Posterior cingulate gyrus (tissue), 11 donors: ENCODE results near the gene KRT74.

ENCODE experiments used
- DNase-seq, 10 donors: peaks; one replicate each; pipeline versions ENCODE4 v3.0.0 to v3.0.0-alpha.2; 2020 to 2021; ENCODE audit warnings: mixed read lengths in 3 of 10
- intact Hi-C: fragments of 100-400 bp; cut with DNase I; formaldehyde crosslinking; loops from one replicate; pipeline ENCODE4 v1.15.1; 2023

The KRT74 gene

DNA sequence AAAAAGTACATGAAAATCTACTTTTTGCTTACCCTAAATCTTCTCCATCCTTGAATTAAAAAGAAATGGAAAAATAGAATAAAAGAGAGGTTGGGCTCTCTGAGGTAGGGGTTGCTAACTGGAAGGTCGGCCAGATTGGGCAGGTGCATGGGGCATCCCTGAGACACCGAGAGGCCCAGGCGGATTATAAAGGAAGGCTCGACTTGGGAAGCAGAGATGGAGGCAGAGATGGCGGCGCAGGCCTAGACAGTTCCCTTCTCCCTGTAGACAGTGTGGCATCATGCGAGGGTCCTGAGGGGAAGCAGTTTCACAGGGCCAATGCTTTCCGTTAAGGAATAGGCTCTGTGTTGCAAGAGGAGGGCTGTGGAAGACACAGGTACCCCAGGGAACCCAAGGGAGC lies 3.7 kb upstream of the KRT74 start:
- intact Hi-C loops: no loop called here
- DNase-seq: peak in 1 of 10 donors; percentile 52

DNA sequence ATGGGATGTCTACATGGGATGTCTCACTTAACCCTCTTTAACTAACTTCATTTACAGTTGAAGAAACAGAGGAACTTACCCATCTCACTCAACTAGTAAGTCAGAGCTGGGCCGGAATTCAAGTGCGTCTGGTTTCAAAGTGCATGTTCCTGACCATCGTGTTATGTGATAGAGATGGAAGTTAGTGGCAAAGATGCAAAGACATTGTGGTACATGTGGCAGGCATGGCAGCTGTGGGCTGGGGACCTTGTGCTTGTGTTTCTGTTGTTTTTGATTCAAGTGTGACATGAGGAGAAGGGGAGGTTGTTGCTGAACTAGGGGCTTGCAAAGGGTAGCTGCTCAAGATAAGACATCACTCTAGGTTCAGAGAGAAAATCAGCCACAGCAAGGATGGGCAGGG lies 2.3 kb upstream of the KRT74 start:
- intact Hi-C loops: no loop called here
- no peak for DNase-seq

DNA sequence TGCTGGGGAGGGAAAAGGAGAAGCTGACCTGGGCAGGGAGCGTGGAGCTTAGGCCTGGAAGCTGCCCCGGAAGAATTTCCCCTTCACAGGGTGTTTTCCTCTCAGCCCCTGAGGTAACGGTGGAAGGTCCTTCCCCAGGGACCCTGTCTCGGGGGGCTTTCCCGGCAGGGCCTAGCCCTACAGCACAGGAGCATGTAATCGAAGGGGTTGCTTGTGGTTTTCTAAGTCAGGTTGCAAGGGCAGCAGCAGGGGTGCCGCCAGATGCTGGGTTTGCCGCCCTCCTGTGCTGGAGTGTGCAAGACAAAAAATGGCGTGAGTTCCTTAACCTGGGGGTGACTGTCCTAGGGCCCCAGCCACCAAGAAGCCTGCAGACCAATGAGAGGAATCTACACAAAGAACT lies 1.6 kb upstream of the KRT74 start:
- intact Hi-C loops: no loop called here
- peak in 1 of 10 donors; percentile 52 for DNase-seq

DNA sequence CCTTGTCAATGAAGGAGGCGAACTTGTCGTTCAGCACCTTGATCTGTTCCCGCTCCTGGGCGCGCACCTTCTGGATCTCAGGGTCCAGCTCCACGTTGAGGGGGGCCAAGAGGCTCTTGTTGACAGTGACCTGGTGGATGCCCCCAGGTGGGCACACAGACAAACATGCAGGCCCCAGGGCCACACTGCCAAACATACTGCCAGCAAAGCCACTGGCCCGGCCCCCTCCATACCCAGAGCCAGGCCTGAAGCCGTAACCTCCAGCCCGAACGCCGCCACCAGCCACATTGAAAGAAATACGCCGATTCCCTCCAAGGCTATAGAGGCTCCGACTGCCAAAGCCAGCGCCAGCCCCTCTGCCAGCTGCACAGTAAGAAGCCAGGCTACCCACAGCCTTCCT lies 337 bp downstream of the KRT74 start:
- intact Hi-C loops: no loop called here
- DNase-seq: peak in 1 of 10 donors; percentile 57

DNA sequence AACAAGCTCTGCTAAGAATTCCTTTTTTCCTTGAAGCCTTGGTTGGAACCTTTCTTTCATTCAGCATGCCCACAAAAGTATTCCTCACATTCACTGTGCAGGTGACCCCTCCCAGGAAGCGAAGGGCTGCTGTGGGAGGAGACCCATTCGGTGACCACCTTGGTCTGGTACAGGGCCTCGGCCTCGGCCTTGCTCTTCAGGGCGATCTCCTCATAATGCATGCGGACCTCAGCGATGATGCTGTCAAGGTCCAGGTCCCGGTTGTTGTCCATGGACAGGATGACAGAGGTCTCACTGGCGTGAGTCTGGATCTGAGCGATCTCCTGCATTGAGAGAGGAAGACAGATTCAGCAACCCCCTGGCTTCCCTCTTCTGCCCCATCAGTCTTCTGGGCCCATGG lies 3.1 kb downstream of the KRT74 start:
- peak in 1 of 10 donors; percentile 38 for DNase-seq
- intact Hi-C loops: no loop called here

DNA sequence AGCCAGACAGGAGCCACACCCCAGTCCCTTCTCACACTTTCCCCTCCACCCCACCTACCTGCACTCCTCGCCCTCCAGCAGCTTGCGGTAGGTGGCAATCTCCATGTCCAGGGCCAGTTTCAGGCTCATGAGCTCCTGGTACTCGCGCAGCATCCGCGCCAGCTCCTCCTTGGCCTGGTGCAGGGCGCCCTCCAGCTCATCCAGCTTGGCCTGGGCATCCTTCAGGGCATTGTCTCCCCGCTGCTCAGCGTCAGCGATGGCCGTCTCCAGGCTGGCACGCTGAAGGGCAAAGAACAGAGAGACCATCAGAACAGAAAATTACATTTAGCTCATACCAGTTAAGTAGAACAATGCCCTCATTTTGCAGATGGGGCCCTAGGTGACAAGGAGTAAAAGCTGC lies 5.5 kb downstream of the KRT74 start:
- peak in 4 of 10 donors; percentile 36 to 91 (median 58) for DNase-seq
- intact Hi-C loops: loop anchor here (5.0 kb wide), 1 partner anchor 186 kb away; no protein-coding TSS in a partner anchor

DNA sequence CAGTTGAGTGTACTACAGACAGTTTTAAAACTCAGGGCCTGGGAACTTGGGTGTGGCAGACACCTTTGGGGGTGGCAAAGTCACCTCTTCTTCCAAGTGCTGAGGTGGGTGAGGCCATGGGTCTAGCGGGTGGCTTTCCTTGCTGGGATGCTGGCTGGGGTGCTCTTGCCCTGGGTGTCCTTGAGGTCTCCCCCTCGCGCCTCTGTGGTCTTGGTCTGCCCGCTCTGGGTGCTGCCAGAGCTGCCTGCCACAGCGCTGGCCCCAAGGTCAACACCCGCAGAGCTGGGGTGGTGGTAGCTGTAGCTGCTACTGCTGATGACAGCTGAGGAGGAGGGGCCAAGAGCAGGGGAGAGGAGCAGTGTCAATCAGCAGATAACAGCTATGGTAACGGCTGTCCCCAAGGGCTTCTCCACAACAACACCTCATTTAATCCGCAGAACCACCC lies 6.8 kb downstream of the KRT74 start:
- intact Hi-C loops: loop anchor here (5.0 kb wide), 1 partner anchor 185 kb away; no protein-coding TSS in a partner anchor
- peak in 1 of 10 donors; percentile 50 for DNase-seq

DNA sequence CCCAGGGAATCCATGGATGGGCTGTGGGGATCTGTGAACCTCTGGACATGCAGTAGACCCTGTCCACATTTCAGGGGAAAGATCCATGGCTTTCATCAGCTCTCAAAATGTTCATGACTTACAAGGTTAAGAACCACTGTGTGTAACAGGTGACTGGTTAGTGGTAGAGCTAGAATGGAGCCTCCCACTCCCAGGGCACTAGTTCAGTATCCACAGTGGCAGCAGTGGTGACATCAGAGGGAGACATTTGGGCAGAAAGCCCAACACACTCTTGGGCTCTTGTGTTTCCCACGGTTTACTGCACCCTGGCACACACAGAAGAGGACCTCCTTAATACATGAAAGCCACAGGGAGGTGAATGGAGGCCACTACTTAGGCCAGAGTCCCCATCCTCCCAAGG lies 9.1 kb downstream of the KRT74 start:
- intact Hi-C loops: no loop called here
- DNase-seq: peak in 1 of 10 donors; percentile 54

DNA sequence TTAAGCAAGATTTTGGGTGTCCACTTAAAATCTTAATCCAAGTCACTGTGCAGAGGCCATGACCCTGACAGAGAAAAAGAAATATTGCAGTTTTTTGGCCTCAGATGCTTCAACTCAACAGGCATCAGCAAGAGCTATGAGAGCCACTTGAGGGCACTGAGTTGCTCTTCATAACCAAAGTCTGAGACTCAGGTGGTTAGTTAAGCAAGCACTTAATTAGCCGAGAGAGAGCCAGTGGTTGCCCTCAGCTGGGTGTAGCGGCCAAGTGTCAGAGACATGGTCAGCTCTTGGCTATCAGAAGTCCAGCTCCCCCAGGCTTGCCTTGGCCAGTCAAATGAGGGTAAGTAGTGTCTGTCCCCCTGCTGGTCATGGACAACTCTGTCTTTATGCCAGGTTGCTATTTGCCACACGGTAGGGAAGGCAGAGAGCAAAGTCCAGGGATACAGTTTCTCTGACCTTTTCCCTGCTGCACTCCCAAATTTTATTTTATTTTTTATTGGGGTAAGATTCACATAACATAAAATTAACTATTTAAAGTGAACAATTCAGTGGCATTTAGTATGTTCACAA lies 11.7 kb downstream of the KRT74 start:
- intact Hi-C loops: no loop called here
- DNase-seq: no peak

DNA sequence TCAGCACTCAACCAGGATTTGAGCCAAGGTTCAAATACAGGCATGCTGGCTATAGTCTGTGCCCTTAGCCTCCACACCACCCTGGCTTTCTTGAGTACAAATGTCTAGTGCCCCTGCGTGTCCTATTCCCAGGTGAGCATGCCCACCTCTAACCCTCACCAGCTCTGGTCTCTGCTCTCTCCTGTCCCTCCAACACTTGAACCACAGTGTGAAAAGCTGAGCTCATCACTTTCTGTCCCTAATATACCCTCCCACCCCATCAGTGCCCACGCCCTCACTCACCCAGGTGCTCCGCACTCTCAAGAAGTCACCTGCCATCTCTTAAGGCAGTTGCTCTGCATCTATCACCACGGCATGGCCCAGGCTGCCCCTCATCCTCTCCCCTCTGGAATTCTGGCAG lies 13.7 kb downstream of the KRT74 start:
- intact Hi-C loops: no loop called here
- DNase-seq: no peak

DNA sequence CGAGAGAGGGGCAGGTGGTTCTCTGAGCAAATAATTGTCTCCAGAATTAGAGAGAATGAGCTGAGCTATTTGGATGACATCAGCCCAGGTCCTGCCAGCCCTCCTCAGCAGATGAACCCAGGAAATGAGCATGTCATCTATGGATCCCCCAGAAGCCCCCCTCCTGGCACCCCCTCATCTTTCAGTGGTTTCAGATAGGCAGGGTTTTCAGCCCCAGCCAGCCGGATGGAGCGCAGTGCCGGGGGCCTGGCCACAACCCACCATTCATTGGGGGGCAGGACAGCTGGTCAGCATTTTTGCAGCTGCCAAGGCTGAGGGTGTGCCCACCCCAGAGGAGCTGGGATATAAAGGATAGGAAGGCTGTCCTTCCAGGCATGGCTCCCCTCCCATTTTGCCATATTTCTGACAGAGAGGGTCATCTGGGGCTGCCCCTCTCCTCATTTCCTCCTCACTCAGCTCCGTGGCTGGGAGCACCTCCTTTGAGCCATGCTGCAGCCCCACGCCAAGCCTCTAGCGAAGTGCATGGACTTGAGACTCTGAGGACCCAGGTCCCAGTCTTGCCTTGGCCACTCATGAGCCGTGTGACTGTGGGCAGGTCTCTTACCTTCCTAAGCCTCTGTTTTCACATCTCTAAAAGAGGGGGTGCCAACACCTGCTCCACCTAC lies 14.7 kb downstream of the KRT74 start:
- intact Hi-C loops: no loop called here
- no peak for DNase-seq

DNA sequence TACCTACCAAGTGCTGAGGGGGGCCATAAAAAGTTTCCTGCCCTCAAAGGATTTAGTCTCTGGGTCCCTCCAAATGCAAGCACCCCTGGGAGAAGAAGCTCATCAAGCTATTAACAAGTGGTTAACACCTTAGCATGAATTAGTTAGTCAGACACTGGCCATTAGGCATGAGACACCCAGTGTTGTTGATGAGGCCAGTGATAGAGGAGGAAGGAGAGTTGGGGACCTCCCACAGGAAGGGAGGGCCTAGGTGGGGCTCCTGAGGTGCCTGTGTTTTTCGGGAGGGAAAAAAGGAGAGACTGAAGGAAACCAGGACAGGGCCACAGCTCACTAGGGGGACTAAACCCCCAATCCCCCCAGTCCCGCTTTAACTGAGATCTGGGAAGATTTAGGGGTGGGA lies 16.2 kb downstream of the KRT74 start:
- intact Hi-C loops: no loop called here
- no peak for DNase-seq

DNA sequence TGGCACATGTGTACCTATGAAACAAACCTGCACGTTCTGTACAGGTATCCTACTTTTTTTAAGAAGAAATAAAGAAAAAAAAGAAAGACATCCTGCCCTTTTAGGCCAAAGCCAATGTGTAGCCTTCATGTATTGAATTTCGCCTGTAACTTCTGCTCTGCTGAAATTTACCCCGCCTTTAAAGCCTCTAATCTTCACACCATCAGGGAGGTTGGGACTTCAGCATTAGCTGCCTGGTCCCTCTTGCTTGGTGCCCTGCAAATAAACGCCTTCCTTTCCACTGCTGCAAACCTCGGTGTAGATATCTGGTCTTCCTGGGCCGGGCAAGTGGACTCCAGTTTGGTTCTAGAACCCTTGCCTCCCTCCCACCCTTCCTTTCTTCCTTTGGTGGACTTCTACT lies 18.1 kb downstream of the KRT74 start:
- DNase-seq: no peak
- intact Hi-C loops: no loop called here

DNA sequence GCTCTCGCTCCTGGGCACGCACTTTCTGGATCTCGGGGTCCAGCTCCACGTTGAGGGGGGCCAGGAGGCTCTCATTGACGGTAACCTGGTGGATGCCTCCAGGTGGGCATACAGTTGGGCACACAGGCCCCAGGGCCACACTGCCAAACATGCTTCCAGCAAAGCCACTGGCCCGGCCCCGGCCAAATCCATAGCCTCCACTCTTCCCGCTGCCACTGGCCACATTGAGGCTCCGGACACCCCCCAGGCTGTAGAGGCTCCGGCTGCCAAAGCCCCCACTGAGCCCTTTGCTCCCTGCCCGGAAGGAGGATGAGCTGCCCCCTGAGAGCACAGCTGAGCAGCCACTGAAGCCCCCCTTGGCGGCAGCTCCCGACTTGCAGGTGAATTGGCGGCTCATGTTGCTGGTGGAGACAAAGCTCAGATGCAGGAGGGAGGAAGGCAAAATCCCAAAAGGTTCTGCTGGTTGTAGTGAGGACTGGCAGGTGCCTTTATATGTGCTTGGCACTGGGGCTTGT lies 20.9 kb downstream of the KRT74 start, which contains the start of gene KRT71:
TSS of gene KRT71 (minus strand) at position 465 of the 515 bp plus-strand sequence. CDS start at position 397, 68 bp downstream.
- DNase-seq: peak in 1 of 10 donors; percentile 69
- intact Hi-C loops: no loop called here

DNA sequence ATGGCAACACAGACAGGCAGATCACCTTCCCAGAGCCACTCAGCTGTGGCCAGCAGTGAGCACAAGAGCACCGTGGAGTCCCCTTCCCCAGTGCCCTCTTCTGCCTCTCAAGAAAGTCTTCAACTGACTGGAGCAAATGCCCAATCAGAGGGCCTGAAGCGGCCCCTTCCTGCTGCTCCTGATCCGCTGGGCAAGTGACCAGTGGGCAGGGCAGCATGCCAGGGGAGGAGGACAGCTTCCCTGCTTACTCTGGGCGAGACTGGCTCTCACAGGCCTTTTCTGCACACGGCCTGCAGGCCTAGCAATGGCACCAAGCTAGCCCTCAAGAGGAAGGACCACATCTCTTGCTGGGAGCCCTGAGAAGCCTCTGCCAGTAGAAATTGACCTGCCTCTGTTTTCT lies 21.6 kb downstream of the KRT74 start:
- intact Hi-C loops: no loop called here
- peak in 4 of 10 donors; percentile 30 to 89 (median 49) for DNase-seq

DNA sequence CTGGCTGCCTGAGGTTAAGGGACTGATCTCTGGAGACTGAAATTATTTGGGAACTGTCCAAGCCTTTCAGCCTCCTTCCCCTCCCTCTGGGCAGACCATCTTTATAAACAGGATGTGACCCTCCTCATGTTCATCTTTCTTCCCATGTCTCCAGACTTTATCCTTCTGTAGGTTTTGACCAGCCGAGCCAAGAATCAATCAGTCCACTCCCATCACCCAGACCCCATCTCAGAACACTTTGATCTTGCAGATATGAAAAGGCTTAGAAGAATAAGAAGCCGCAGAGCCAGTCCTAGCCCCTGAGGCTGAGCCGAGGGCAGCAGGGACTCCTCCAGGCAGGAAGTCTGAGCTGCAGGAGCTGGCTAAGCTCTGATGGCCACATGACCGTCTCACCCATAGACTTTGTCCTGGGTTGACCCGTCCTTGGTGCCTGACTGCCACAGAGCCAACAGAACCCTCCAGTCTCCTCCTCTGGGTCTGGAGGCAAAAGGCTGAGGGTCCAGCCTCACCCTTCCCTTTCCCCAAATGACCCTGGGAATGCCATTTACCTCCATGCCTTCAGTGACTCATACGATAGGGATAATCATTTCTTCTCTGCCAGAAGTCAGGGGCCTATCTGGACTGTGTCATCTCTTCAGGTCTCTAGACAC lies 22.3 kb downstream of the KRT74 start:
- peak in 1 of 10 donors; percentile 43 for DNase-seq
- intact Hi-C loops: no loop called here

DNA sequence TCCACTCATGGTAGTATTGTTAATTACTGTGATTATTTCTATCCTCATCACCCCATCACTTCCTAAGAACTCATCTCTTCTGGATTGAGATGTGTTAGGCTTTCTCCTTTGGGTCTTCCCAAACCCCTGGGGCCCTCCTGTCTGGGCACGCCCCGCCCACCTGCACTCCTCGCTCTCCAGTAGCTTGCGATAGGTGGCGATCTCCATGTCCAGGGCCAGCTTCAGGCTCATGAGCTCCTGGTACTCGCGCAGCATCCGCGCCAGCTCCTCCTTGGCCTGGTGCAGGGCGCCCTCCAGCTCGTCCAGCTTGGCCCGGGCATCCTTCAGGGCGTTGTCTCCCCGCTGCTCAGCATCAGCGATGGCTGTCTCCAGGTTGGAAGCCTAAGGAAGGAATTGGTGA lies 27.5 kb downstream of the KRT74 start:
- intact Hi-C loops: no loop called here
- peak in 1 of 10 donors; percentile 68 for DNase-seq

DNA sequence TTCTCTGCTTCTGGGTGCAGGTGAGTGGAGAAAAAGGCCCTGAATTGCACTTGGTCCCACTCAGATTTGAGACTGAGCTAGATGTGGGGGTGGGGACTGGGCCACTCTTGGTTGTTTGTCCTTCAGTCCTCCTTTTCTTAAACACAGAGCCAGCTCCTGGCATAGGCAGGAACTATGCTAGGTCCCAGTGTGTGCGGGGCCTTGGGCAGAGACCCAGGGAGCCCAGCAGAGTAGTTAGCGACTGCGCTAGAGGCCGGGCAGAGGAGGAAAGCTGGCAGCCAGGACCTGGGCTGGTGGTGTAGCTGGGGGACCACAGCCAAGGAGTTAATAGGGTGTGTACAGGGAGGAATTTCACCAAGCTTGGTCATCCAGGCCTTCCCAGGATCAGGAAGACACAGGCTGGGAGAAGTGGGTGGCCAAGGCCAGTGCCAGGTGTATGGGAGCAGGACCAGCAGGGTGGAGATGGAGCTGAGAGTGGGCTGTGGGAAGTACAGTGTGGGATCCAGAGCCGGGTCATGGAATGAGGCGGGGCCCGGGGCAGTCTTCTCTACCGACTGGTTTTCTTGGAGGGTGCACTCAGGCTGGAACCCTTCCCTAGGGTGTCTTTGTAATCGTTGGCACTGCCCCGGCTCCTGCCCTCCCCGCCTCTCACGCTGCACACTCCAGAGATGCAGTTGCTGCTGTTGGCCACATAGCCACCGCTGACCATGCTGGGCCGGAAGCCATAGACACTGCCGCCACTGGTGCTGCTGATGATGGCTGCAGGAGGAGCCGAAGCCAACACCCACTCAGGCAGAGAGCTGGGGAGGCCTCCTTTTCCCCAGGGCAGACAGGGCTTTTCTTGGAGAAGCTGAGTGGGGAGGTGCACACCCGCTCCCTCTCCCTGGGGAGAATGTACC lies 29.4 kb downstream of the KRT74 start:
- intact Hi-C loops: no loop called here
- peak in 5 of 10 donors; percentile 29 to 93 (median 45) for DNase-seq

DNA sequence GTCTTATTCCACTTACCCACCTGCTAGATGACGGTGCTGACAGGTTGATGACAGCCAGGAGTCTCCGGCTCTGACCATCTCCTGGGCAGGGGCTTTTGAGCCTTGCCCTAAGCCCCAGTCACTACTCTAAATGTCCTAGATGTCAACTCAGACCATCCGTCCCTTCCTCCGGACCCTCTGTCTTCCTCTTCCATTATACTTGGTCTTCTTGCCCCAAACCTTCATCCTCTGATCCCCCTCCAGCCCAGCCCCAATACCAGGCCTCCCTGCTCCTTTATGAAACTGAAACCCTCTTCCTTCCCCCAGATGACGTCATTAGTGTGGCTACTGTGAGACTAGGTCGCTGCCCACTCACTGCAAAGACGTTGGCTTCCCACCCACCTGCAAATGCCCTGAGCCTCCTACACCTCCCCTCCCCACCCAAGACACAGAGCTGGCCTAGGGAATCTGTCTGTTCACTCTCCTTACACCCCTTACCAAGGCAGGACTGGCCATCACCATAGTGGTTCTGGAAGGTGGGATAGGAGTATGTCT lies 30.8 kb downstream of the KRT74 start:
- intact Hi-C loops: no loop called here

DNA sequence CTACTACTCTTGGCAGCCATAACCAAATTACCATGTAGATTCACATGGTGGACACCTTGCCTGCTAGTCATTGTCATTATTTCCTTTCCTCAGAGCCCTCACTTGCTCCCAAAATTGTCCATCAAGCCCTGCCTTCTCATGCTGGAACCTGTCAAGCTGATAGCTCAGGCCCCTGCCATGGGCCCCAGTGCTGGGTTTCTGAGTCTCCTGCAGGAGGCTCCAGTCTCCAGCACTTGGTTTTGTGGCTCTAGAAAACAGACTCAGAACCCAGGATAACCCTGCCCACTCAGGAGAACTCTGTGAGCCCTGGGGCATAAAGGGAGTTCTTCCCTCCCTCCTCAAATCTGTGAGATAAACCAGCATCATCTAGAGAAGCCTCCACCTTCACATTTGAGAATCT lies 31.5 kb downstream of the KRT74 start:
- intact Hi-C loops: no loop called here
- DNase-seq: peak in 1 of 10 donors; percentile 18

More for the DNA sequence above, 30.8 kb downstream of the KRT74 start:
- DNase-seq: peak in 1 of 10 donors; percentile 22
